GF-D8 (cell line): ENCODE data around the gene MTX1.
"Not testable (repeated sequence)": the region's sequence is repeated elsewhere in the genome, so short reads cannot be mapped to it uniquely, and the experiment has no call there.

Source experiments
- DNase-seq: peaks from one replicate; lab custom pipeline; 2025; lab: John Stamatoyannopoulos, UW

MTX1 gene

DNA sequence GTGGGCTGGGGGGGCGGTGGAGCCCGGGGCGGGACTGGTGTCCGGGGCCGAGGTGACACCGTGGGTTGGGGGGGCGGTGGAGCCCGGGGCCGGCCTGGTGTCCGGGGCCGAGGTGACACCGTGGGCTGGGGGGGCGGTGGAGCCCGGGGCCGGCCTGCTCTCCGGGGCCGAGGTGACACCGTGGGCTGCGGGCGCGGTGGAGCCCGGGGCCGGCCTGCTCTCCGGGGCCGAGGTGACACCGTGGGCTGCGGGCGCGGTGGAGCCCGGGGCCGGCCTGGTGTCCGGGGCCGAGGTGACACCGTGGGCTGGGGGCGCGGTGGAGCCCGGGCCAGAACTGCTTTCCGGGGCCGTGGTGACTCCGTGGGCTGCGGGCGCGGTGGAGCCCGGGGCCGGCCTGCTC is 18.6 kb upstream of the MTX1 start:
- not testable (repeated sequence) for DNase-seq

DNA sequence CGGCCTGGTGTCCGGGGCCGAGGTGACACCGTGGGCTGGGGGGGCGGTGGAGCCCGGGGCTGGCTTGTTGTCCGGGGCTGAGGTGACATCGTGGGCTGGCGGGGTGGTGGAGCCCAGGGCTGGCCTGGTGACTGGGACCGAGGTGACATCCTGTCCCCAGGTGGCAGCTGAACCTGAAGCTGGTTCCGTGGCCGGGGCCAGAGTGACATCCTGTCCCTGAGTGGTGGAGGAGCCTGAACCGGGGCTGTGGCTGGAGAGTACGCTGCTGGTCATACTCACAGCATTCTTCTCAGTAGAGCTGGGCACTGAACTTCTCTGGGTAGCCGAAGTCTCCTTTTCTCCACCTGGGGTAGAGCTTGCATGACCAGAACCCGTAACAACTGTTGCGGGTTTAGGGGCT is 16.6 kb upstream of the MTX1 start:
- no peak for DNase-seq

DNA sequence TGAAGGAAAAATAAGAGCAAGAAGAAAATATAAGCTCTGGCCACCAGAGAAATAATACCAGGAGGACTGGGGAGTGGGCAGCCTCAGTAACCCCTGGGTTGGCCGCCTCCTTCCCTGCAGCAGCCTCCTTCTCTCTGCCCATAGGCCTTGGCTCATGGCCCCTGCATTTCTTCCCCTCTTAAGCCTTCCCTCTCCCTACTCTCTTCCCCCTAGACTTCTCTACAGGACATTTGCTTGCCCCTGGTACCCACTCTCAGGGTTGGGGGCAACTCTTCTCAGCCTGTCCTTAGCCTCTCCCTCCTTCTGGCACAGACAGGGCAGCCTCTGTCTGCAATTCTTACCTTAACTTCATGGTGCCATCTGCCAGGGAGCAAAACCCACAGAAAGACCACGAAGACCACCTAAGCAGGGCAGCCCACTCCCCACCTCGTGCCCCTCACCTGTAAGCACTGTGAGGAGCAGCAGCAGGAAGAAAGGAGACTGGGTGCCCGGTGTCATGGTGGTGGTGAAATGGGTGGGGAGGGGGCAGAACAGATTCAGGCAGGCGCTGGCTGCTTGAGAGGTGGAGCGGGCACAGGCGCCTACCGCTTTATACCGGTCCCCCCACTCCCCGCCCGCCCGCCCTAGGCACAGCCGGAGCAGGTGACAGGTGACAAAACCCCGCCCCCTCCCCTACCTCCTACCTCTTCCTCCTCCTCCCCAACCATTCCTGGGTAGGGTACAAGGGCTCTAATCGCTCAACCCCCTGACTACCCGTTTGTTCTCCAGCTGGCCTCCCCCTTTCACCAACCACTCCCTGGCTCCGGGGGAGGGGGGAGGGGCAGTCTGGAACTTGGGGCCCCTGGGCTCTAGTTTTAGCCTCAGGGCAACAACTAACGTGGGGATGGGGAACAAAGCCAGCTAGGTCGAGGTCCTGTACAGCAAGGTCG is 15.9 kb upstream of the MTX1 start:
- peak; percentile 16 for DNase-seq

DNA sequence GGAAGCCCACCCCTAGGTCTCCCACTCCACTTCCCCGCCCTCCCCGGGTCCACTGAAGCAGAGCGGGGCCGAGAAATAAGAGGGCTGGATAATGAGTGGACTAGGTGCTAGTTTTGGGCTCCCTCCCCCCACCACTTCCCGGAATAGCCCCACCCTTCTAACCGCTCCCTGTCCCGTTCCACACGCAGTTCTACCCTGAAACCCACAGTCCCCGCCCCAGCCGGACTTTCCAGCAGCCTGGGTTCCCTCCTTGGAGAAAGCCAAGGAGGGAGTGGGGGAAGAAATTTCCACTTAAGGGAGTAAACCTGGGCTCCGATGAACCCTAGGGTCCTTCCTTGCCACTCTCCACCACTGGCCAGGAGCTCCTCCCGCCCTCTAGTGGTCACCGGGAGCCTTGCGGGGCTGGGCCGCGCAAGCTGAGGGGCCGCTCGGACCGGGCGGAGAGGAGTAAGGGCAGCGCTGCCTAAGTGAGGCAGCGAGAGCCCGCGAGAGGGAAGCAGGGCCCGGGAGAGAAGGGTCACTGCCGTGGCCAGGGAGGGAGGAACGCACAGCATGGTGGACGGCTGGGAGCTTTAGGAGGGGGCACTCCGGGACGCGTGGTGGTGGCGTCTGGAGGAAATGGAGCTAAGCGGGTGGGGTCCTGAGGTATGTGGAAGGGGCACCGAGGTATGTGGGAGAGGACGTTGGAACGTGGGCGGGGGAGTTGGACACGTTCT is 15.1 kb upstream of the MTX1 start:
- peak; percentile 71 for DNase-seq

DNA sequence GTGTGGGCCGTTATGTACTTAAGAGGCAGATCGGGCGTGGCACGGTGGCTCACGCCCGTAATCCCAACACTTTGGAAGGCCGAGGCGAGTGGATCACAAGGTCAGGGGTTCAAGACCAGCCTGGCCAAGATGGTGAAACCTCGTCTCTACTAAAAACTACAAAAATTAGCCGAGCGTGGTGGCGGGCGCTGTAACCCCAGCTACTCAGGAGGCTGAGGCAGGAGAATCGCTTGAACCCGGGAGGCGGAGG is 14.6 kb upstream of the MTX1 start:
- DNase-seq = not testable (repeated sequence)

DNA sequence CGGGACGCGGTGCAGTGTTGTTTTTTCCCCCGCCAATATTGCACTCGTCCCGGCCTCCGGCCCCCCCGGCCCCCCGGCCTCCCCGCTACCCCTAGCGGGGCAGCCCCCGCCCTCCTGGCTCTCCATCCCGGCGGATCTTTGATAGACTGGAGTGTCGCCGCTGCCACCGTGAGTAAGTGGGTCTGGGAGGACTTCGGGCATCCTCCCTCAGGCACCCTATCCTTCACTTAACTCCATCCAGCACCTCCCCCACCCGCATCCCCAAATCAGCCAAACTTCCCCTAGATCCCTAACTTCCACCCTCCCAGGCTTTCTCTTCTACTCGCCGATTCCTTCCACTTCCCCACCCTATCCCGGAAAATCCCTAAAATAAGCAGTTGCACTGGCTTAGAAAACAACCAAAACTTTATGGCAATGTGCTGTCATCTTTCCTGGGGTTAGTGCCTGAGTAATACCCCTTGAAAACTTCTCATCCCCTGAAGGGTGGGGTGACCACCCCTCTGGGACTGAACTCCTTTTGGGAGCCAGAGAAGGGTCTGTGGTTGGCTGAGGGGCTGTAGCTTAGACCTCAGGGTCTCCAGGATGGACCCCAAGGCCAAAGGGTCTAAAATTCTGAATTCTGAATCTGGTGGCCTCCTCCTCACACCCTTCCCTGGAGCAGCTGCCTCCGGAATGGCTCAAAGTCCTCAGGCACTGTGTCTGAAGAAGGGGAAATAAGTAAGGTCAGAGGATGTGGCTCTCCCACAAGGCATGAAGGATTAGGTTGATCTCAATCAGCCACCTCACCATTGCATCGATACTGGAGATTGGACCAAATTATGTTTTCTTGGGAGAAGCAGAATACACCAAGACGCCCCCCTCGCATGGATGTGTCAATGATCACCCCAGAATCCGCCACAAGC is 13.0 kb upstream of the MTX1 start:
- no peak for DNase-seq

DNA sequence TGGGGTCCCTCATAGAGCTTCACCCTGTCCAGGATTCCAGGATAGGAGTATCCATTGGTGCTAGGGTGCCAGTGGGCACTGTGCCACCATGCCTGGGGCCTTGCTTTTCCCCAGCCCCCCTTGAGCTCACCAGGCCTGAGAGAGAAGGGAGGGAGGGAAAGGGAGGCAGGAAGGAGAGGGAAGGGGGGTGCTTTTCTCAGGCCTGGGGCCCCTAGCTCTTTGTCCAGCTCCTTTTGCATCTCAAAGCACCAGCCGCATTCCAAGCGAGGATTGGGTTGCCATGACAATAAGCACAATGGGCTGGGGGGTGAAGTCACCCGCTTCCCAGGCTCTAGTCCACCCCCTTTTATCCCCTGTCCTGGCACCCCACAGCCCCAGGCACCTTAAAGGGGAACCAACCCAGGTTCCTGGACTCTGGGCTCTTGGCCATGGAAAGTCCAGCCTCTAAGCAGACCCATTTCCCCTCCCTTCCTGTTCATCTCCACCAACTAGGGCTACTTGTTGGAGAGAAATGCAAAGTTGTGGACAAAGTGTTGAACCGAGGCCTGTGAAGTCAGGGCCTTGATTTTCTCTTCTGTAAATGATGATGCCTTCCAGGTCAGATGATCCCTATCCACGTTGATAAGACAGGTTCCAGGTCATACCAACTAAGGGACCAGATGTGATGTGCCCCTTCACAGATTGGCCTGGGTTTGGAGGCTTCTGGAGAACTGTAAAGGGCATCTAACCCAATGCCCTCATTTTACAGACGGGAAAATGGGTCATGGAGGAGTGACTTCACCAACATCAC is 12.2 kb upstream of the MTX1 start:
- DNase-seq = no peak

DNA sequence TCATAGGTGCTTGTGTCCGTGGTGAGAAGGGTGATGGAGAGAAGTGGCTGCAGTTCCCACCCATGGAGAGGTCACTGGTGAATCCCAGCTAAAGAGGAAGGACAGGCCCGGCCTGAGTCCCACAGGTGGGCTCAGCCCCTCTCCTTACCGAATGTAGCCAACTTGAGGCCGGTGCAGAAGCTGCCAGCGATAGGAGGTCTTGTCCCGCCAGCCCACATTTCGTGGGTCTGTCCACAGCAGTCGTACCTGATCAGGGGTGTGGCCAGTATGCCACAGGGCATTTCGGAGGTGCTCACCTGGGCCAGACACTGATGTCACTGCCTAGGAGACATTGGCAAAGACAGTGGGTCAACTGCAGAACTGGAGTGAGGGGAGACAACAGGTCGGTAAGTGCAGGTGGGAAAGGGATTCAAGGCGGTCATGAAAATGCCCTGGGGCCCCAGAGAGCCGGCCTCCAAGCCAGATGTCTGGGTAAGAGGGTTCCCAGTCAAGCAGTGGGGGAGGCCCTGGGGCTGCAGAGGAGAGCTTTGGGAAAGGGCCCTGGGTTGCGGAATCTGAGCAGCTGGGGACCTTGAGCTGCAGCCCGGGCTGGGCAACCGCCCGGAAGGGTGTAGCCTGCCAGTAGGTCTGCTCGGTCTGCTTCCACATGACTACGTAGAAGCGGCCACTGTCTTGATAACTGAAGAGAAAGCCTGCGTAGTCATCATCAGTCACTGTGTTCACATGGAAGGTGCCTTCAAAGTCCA is 11.4 kb upstream of the MTX1 start:
- DNase-seq = no peak

DNA sequence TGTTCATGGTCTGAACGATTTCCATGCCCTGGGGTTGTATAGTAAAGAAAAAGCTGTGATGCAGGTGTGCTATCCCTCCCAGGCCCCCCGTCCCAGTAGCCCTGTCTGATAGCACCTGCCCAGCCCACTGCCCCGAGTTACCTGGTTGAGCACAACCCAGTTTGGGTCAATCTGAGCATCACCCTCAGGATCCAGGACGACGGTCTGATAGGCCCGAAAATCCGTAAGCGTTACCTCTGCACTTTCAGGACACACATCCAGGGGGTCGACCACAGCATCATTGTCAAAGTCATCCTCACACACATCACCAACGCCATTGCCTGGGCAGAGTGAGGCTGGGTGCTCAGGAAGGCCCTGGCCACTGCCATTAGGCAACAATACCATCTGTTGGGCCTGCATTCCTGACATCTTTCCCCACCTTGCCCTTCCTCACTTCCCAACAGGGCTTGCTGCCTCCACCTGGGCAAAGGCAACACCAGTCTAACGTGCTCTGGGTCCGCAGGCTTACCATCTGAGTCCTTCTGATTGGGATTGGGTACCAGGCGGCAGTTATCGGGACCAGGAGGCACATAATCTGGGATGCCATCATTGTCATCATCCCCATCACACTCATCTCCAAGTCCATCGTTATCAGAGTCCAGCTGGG is 10.5 kb upstream of the MTX1 start:
- no peak for DNase-seq

DNA sequence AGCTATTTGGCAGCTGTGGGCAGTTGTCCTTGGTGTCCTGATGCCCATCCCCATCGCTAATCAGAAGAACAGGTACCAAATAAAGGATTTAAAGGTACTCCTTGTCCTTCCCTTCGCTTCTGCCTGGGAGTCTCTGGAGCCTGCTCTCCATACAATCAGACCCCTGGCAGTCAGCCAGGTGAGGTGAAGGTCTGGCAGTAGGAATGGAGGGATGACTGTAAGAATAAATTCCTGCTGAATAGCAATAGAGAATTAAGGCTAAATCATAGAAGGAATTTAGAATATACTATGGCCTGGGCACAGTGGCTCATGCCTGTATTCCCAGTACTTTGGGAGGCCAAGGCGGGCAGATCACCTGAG is 10.0 kb upstream of the MTX1 start:
- DNase-seq = no peak

DNA sequence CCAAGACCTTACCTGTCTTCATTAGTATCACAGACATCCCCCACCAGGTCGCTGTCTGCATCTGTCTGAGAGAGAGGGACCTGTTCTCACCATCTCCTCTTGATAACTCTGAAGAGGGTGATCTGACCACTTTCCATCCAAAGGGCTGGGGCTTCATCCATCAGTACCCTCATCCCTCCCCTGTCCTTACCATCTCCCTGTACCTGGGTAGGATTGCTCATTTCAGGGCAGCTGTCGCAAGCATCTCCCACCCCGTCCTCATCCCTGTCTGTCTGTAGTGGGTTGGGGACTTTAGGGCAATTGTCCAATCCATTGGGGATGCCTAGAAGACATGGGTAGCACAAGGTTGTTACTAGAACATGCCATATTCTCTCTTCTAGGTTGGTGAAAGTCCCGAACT is 8.7 kb upstream of the MTX1 start:
- no peak for DNase-seq

DNA sequence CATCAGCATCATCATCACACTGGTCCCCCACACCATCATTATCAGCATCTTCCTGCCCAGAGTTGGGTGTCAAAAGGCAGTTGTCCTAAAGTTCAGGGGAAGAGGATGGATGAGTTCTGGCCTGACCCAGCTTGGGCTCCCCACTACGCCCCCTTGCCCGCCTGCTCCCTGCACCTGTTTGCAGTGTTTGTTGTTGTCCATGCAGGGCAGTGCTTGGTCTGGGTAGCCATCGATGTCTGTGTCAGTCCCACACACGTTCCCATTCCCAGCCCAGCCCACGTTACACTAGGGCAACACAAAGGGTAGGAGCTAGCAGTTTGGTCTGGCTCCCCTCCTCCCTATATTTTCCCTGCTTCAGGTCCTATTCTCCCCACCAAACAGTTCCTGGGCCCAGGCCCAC is 7.6 kb upstream of the MTX1 start:
- DNase-seq = no peak

DNA sequence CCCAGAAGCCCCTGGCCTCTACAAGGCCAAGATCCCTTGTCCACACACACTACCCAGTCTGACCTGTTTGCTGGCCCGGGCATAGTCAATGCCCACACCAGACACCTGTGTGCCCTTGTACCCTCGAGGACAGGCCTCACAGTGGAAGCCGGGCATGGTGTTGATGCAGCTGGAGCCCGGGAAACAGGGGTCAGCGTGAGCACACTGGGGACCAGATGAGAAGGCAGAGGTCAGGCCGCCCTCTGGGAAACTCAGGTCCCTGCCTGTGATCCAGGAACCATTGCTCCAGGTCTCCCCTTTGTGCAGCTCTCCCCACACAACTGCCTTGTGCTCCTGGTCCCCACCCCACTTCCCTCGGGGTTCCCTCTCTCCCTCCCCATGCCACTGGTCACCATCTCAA is 6.3 kb upstream of the MTX1 start:
- DNase-seq = no peak

DNA sequence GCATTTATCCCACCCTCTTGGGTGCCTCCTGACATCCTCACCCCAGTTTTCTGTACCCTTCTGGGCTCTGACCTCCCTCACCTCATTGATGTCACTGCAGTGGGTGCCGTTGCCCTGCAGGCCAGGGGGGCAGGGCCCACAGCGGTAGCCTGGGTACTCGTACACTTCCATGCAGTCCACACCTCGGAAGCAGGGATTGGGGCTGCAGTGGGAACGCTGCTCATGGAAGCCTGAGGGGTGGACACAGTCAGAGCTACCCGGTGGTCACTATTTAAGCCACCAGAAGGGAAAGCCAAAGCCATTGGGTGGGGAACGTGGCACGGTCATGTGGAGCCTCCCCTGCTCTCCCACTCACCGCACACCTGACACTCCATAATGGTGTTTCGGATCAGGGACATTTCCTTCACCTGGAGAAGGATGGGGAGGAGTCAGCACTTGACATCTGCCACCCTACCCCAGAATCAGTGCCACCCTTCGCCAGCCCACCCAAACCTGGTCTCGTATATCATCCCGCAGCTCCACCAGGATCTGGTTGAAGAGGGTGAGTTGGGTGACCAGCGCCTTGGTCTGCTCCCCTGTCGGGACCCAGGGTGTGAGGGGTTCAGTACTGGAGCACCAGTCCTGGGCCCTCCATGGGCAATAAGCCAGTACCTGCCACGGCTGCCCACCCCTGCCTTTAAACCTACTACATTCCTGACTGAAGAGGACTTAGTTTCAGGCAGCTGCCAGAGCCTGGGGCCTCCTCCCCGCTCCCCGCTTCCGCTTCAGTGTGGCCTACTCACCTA is 5.6 kb upstream of the MTX1 start:
- no peak for DNase-seq

DNA sequence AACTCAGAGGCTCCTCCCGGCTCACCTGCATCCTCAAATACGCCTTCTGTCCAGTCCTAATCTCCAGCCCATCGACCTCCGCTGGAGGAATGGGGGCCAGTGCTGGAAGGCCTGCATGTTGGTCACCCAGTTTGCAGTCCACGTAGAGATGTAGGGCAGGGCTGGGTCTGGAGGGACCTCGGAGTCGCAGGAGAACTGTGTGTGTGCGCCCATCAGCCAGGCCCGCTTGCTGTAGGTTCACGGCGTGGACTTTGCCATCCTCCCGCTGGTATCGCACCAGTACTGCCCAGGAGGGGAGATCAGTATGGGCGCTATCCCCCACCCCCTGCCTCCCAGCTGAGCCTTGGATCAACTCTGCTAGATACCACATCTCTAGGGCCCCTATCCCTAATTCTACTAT is 3.5 kb upstream of the MTX1 start:
- no peak for DNase-seq

DNA sequence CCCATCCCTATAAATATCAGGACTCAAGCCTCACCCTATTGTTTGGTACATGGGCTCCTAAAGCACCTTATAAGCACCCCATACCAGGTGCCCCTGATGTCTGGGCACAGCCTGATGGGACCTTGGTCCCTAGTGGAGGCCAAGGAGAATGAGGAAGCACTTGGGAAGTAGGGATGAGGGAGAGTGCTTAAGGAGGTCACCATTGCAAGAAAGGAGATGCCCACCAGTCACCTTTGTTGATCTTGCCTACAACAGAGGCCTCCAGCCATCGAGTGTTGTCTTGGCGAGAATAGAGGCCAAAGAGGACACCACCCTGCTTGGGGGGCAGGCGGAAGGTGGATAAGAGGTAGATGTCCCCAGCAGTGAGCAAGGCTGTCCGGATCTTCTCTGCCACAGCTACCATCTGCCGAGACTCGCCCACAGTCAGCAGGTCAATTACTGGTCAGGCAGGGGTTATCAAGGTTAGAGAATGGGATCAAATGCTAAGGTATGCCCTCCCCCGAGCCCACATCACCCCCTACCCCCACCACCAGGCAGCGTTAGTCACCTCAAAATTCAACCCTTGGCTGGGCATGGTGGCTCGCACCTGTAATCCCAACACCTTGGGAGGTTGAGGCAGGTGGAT is 2.4 kb upstream of the MTX1 start:
- no peak for DNase-seq

DNA sequence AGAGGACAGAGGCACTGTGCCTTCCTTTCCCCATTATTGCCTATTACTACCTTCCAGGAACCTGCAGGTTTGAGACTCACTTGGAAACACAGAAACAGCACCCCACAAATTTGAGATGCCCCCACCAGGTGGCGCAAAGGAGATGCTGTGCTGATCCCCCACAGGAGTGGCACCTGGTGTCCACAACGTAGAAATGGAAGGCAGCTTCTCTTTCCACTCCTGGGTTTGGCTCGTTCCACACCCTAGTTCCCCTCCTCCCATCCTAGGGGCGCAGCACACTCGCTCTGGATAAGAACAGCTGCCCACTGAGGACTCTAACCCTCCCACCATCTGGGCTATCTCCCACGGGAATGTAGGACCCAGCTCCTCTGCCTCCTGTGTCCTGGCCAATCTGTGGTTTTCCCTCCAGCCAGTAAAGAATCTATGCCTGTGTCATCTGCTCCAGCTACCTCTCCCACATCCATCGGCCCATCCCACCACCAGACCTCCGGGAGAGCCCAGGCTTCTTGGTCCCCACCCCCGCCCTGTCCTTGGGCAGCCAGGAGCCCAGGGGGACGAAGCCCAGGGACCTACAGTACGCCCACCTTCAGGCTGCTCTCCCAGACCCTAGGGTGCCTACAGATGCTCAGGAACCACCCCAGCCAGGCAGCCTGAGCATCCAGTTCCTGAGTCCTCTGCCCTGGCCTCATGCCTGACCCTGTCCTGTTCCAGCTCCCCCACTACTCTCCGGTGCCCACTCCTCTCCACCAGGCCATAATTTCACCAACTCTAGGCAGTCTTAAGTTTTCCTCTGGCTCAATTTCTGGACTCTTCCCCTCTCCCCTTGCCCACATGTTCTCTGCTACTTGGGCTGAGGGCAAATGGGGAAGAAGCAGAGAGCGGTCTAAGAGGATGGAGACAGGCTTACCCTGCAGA is 1.3 kb upstream of the MTX1 start:
- DNase-seq = peak; percentile 39

DNA sequence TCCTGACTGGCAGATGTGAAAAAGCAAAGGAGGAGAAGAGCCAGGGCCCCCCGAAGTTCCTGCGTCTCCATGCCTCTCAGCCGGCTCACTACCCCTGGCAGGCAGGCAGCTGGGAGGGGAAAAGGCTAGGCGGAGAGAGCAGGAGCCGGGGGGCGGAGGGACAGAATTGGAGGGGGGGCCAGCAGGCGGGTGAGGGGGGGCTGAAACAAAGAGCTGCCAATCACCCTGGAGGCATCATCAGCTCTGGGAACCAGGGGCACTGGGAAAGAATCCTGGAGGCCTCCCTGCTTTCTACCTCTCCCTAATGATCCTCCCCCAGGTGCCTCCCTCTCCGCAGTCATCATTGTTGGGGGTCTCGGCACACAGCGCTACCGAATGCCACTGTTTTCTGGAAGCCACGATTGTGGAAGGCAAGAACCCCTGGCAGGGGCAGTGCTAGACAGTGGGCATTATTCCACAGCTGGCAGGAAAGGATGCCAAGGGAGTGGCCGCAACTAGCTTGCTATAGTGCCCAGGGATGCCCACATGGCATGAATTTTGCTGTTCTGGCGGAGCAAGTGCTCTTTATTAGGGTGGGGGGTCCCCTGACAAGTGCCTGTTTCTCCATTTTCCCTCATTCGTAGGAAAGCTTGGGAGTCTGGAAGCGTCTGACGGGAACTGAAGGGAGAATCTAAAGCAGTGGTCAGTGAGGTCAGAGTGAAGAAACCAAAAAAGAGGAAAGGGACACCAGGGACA is 522 bp upstream of the MTX1 start, which contains the start of gene THBS3:
Gene THBS3, minus strand, starts transcription at position 92 of the 735 bp plus-strand sequence. Its CDS starts 21 bp downstream, at position 71.
- DNase-seq = no peak
